Esophagus muscularis mucosa (tissue), 4 donors: ENCODE data around the gene DMRTA1. TPM values are rescaled to one million over a fixed set of nuclear protein-coding genes. Genes with fewer than 3 reads are reported as not detected.

Experiments
- DNase-seq: peaks from one replicate; pipeline ENCODE4 v3.0.0-alpha.2; 2017; ENCODE audit errors: extremely low spot score
- H3K27ac ChIP-seq, 4 donors: fragments of 200-600 bp; sonication (generic); replicated peaks in 1 of 4; 1 replicate in 3 of 4; 2 replicates in 1 of 4; pipeline ENCODE4 v1.5.1; 2016 to 2019; ENCODE audit warnings: mild to moderate bottlenecking in 1 of 4
- H3K27me3 ChIP-seq, 4 donors: fragments of 200-600 bp; sonication (generic); one replicate each; pipeline versions ENCODE4 v1.5.1 to v1.6.0; 2016 to 2019
- H3K36me3 ChIP-seq, 4 donors: fragments of 200-600 bp; sonication (generic); one replicate each; pipeline ENCODE4 v1.5.1; 2016 to 2019
- H3K4me1 ChIP-seq, 4 donors: fragments of 200-600 bp; sonication (generic); one replicate each; pipeline ENCODE4 v1.5.1; 2016 to 2019
- H3K4me3 ChIP-seq, 4 donors: fragments of 200-600 bp; sonication (generic); 1 replicate in 2 of 4; 2 replicates in 2 of 4; pipeline ENCODE4 v1.5.1; 2016 to 2019; ENCODE audit warnings: mild to moderate bottlenecking in 4 of 4, moderate library complexity in 1 of 4
- H3K9me3 ChIP-seq, 4 donors: fragments of 200-600 bp; sonication (generic); 1 replicate in 3 of 4; 2 replicates in 1 of 4; pipeline ENCODE4 v1.5.1; 2016 to 2019
- CTCF ChIP-seq, 3 experiments: fragments of 200-600 bp in 2 of 3; fragments of 450-650 bp in 1 of 3; sonication (generic) in 2 of 3; IDR thresholded peaks; one replicate each; pipeline ENCODE4 v1.5.1; 2017 to 2019; ENCODE audit warnings: antibody characterized with exemption in 3 of 3, mild to moderate bottlenecking in 2 of 3, moderate library complexity in 1 of 3
- EP300 ChIP-seq: sonication (generic); formaldehyde crosslinking; IDR thresholded peaks from one replicate; pipeline ENCODE4 v1.6.1; 2017; ENCODE audit warnings: antibody characterized with exemption
- POLR2A ChIP-seq: fragments of 450-650 bp; IDR thresholded peaks from one replicate; pipeline ENCODE4 v1.6.1; 2017; ENCODE audit warnings: antibody characterized with exemption, moderate library complexity, mild to moderate bottlenecking, low read depth
- POLR2AphosphoS5 ChIP-seq, 2 donors: sonication (generic); formaldehyde crosslinking; IDR thresholded peaks; one replicate each; pipeline ENCODE4 v1.6.1; 2017; ENCODE audit warnings: antibody characterized with exemption in 2 of 2
- WGBS: methylation state at CpG from one replicate; pipeline ENCODE4 v1.1.5; 2018; 5-methylcytosine and 5-hydroxymethylcytosine counted together
- intact Hi-C: fragments of 100-400 bp; cut with DNase I; formaldehyde crosslinking; loops from one replicate; pipeline ENCODE4 v1.15.1; 2023
- total RNA-seq, 4 donors: library from RNA; depleted of rRNA; stranded (reverse); fragments of >200 nt; gene quantifications; one replicate each; pipeline versions ENCODE4 v1.1.0 to v1.2.1, GENCODE V29; 2016

Gene DMRTA1
- total RNA-seq, 4 donors from 2014 or later = 1.3 to 4.6 (median 4.0) TPM

- TF ChIP-seq POLR2A = no peak
- TF ChIP-seq POLR2AphosphoS5 (IDR thresholded peaks at IDR 0.05) = peak in 1 of 2 donors; percentile 27
- peak in 1 of 3 experiments; percentile 8 for TF ChIP-seq CTCF (IDR thresholded peaks at IDR 0.05)
- Histone ChIP-seq H3K27me3 (no peaks in the 10 kb centered on the region), H3K4me1 (peaks cover 4 to 32% (median 16%) of the 10 kb centered on the region in 4 donors), H3K27ac (peak overlapping the region; percentile 91 to 96 (median 94)), H3K36me3 (no peaks in the 10 kb centered on the region), H3K9me3 (no peaks in the 10 kb centered on the region), H3K4me3 (peak overlapping the region; percentile 70 to 85 (median 80))
- 0% methylated on average over 1 of the region's 70 CpGs for WGBS
- no peak for DNase-seq
- intact Hi-C loops = no loop called here
Measured at GRCh38 chr9:22446950-22447617, 460 bp downstream of the DMRTA1 start.

- Histone ChIP-seq H3K4me3 (peak overlapping the region; percentile 70 to 85 (median 80)), H3K9me3 (no peaks in the 10 kb centered on the region), H3K36me3 (no peaks in the 10 kb centered on the region), H3K4me1 (peaks cover 4 to 34% (median 21%) of the 10 kb centered on the region in 4 donors), H3K27me3 (no peaks in the 10 kb centered on the region), H3K27ac (peak overlapping the region; percentile 91 to 96 (median 94))
- intact Hi-C loops = no loop called here
- 13% methylated on average over 16 of the region's 17 CpGs for WGBS
- DNase-seq = no peak
- TF ChIP-seq POLR2A = no peak
- no peak for TF ChIP-seq EP300
- no peak for TF ChIP-seq CTCF (IDR thresholded peaks at IDR 0.05)
- no peak for TF ChIP-seq POLR2AphosphoS5 (IDR thresholded peaks at IDR 0.05)
Measured at GRCh38 chr9:22447618-22448305, 1.1 kb downstream of the DMRTA1 start.

GRCh38 chr9:22449719-22450118 lies 3.1 kb downstream of the DMRTA1 start:
- TF ChIP-seq EP300 (no peak), POLR2AphosphoS5 (IDR thresholded peaks at IDR 0.05) (no peak), POLR2A (no peak), CTCF (IDR thresholded peaks at IDR 0.05) (no peak)
- Histone ChIP-seq H3K4me3 (peak overlapping the region in 2 of 4 donors; percentile 70 to 82), H3K27me3 (no peaks in the 10 kb centered on the region), H3K9me3 (no peaks in the 10 kb centered on the region), H3K27ac (no peak overlapping the region), H3K4me1 (peaks cover 4 to 37% (median 23%) of the 10 kb centered on the region in 4 donors), H3K36me3 (no peaks in the 10 kb centered on the region)
- DNase-seq = no peak
- intact Hi-C loops = loop anchor here (2.0 to 5.0 kb wide), 3 partner anchors 143 to 637 kb away; no protein-coding TSS in a partner anchor

- Histone ChIP-seq H3K27ac (no peak overlapping the region), H3K9me3 (no peaks in the 10 kb centered on the region), H3K36me3 (no peaks in the 10 kb centered on the region), H3K4me1 (peaks cover 2 to 29% (median 20%) of the 10 kb centered on the region in 4 donors), H3K27me3 (no peaks in the 10 kb centered on the region), H3K4me3 (no peak overlapping the region)
- DNase-seq = no peak
- no peak for TF ChIP-seq POLR2A
- no peak for TF ChIP-seq EP300
- TF ChIP-seq POLR2AphosphoS5 (IDR thresholded peaks at IDR 0.05) = no peak
- TF ChIP-seq CTCF (IDR thresholded peaks at IDR 0.05) = peak; percentile 76 to 86 (median 81)
- intact Hi-C loops = loop anchor here (5.0 kb wide), 2 partner anchors 210 to 640 kb away; no protein-coding TSS in a partner anchor
- WGBS = 28% methylated on average over 4 of the region's 4 CpGs
Measured at GRCh38 chr9:22452415-22453010, 5.9 kb downstream of the DMRTA1 start.
